Occipital lobe (tissue), 2 donors: ENCODE measurements around the gene GID8. TPM values are rescaled to one million over a fixed set of nuclear protein-coding genes. Genes with fewer than 3 reads are reported as not detected.

Source experiments
- DNase-seq: peaks from one replicate; lab custom pipeline; 2025; lab: John Stamatoyannopoulos, UW
- total RNA-seq: library from RNA; depleted of rRNA; stranded (reverse); fragments of >200 nt; gene quantifications from one replicate; pipeline ENCODE4 v1.2.3, GENCODE V29; 2014

The GID8 gene
- total RNA-seq, 1 donor from 2014 or later, result 56.9 TPM

DNA sequence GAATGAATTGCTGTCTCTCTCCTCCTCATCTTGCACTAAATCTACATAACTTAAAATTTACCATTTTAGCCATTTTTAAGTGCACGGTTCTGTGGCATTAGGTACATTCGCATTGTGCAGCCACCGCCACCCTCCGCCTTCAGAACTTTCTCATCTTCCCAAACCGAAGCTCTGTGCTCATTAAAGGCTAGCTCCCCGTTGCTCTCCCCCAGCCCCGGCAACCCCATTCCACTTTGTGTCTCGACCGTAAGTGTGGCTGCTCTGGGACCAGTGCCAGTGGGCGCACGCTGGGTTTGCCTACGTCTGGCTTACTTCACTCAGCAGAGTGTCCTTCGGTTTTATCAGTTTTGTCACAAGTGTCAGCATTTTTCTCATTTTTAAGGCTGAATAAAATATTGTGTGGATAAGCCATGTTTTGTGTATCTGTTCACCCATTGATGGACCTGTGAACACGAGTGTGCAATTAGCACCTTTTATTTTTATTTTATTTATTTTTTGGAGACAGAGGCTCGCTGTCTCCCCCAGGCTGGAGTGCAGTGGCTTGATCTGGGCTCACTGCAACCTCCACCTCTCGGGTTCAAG, 31.3 kb downstream of the GID8 start:
- no peak for DNase-seq

DNA sequence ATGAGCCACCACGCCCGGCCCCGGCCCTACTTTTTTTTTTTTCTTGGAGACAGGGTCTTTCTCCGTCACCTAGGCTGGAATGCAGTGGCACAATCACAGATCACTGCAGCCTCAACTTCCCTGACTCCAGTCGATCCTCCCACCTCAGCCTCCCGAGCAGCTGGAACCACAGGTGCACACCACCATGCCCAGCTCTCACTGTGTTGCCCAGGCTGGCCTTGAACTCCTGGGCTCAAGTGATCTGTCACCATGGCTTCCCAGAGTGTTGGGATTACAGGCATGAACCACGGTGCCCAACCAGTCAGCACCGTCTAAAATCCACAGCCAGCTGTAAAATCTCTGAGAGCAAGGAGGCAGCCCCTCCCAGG, 32.0 kb downstream of the GID8 start:
- no peak for DNase-seq

DNA sequence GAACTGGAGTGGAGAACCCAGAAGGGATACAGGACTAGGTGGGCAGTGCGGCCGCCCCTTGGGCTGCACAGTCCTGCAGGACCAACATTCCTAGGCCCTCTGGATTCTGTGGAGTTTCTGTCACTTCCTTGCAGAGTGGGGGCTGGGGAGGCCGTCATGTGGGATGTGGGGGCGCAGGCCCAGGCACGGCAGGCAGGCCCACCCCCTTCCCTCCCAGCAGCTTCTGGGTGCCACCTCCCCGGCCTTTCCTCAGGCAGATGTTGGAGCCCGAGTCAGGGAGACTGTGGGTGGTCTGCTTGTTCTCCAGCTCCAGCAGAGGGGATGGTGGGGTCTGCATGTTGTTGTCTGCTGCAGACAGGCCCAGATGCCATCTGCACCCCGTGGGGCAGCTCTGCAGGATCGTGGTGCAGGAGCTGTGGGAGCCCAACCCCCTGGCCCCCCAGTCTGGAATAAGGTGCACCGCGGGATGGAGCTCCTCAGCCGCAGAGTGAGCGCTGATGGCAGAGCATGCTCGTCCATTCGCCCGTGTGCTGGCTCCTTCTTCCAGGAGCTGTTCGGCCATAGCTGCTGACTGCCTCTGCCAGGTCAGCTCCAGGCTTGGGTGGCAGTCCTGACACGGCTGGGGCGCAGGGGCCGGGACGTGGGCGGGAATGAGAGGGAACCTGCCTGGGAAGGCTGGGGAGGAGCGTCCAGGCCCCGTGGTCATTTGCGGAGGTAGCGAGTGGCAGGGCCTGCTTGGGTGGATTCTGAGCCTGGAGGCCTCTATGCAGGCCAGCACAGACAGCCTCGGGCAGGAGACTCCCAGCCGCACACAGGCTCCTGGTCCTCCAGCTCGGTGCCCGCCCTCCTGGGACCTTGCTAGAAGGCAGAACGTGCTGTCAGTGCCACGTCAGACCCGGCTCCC, 32.6 kb downstream of the GID8 start:
- DNase-seq, result no peak

DNA sequence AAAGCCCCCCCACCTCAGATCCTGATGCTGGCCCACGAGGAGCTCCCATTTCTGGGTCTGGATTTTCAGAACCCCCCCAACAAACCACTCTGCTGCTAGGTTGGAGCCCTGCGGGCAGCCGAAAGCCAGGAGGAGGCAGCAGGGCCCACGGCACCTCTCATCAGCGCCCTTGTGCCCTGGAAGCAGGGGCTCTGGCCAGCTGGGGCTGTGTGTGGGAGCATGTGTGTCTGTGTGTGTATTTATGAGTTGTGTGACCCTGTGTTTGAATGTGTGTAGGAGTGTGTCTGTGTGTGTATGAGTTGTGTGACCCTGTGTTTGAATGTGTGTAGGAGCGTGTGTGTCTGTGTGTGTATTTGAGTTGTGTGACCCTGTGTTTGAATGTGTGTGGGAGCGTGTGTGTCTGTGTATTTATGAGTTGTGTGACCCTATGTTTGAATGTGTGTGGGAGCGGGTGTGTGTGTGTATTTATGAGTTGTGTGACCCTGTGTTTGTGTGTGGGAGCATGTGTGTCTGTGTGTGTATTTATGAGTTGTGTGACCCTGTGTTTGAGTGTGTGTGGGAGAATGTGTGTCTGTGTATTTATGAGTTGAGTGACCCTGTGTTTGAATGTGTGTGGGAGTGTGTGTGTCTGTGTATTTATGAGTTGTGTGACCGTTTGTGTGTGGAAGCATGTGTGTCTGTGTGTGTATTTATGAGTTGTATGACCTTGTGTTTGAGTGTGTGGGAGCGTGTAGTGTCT, 33.4 kb downstream of the GID8 start:
- no peak for DNase-seq

DNA sequence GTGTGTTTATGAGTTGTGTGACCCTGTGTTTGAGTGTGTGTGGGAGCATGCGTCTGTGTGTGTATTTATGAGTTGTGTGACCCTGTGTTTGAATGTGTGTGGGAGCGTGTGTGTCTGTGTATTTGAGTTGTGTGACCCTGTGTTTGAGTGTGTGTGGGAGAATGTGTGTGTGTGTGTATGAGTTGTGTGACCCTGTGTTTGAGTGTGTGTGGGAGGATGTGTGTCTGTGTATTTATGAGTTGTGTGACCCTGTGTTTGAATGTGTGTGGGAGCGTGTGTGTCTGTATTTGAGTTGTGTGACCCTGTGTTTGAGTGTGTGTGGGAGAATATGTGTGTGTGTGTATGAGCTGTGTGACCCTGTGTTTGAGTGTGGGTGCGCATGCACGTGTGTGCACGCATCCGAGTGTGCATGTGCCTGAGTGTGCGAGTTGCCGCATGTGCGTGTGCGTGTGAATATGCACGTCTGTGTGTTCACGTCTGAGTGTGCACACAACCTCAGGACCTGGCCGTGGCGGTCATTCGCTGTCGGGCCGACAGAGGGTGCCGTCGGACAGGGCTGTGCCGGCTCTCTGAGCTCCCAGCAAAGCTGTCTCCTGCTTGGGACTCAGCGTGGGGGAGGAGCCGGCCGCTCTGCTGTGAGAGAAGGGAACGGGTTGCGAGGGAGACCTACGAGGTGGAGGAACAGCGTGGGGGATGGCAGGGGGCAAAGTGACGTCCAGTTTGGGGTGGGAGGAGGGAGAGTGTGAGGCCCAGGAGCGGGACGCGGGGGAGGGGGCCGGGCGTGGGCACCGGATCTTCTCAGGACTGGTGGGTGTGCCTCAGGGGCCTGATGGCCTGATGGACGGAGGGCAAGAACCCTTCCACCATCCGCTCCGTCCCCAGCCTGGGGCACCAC, 34.2 kb downstream of the GID8 start:
- DNase-seq, result peak; percentile 68

DNA sequence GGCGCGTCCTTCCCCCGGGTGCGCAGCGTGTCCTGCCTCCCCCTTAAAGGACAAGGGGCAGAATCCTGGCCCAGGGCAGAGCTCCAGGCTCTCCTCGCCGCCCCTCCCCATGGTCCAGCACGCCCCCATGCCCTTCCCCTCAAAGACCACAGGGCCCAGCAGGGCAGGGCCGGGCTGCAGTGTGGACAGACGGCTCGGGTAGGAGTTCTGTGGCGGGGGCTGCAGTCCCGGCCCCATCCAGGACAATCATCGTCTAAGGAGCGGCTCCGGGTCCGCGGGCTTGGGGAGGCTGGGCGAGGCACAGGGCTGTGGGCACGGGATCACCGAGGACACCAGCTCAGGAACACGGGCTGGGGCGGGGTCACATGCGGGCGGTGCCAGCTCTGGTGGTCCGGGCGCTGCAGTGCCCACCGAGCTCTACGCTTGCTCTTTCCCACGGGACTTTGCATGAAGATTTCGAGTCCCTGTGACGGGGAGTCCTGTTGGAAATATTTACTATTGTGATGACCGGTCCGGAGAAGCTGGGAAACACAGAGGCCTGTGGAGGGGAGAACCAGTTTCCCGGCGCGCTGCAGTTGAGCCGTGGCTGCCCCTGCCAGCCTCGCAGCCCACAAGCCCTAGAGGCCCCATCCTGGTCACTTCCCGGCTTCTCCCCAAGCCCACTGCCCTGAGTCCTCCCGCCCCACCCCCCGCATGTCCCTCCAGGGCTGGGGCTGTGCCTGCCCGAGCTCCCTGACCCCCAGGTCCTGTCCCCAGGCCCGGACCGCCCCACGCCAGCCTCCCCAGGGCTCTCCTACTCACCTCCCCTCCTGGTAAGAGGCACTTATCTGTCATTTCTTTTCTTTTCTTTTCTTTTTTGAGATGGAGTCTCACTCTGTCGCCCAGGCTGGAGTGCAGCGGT, 35.1 kb downstream of the GID8 start:
- no peak for DNase-seq

DNA sequence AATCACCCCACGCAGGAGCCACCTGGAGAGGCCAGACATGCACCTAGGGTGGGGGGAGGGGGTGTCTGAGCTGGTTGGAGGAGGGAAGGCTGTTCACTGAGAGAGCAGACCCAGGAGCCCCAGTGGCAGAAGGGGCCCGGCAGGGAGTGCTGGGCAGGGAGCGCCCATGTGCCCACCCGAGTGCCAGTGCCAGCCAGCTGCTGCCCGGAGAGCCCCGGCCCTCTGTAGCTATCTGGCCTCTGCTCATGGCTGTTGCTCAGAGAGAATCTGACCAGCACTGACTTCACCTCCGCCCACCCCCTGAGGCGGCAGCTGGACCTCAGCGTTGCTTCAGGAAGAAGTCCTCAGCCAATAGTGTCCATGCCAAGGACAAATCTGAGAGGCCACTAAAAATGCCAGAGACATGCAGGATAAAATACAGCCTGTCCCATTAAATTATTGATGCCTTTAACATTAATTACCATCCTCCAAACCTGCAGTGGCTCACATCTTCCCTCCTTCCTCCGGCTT, 37.4 kb downstream of the GID8 start:
- DNase-seq, result no peak

DNA sequence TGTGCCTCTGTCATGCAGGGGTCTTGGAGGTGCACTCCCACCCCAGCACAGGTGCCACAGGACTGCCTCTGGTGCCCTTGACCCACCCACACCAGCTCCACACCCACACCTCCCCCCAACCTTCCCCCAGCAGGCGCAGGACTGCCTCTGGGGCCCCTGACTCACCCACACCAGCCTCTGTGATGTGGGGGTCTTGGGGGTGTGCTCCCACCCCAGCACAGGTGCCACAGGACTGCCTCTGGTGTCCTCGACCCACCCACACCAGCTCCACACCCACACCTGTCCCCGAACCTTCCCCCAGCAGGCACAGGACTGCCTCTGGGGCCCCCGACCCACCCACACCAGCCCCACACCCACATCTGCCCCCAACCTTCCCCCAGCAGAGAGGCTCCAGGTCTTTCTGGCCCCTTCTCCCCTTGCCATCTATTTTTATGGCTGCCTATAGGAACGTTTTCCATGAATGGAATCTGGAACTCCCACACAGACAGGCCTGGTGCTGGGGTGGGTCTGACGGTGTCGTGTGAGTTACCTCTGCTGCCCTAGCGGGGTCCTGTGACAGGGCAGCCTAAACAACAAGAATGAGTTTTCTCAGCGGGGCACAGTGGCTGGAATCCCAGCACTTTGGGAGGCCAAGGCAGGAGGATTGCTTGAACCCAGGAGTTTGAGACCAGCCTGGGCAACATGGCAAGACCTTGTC, 38.0 kb downstream of the GID8 start:
- no peak for DNase-seq

DNA sequence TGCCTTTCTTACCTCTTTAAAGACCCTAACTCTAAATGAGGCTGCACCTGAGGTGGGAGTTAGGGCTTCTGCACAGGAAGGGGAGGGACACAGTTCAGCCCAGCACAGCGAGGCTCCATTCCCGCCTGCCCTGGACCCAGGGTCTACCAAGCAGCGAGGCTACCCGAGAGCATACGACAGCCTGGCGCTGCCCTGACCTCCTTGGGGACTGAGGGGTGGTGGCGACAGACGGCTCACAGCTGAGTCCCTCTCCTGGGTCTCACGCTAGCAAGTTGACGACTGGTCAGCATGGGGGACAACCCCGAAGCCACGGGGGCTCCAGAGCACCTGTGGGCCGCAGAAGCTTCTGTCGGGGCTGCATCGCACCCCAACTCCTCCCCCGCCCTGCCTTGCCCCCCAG, 38.9 kb downstream of the GID8 start:
- no peak for DNase-seq

DNA sequence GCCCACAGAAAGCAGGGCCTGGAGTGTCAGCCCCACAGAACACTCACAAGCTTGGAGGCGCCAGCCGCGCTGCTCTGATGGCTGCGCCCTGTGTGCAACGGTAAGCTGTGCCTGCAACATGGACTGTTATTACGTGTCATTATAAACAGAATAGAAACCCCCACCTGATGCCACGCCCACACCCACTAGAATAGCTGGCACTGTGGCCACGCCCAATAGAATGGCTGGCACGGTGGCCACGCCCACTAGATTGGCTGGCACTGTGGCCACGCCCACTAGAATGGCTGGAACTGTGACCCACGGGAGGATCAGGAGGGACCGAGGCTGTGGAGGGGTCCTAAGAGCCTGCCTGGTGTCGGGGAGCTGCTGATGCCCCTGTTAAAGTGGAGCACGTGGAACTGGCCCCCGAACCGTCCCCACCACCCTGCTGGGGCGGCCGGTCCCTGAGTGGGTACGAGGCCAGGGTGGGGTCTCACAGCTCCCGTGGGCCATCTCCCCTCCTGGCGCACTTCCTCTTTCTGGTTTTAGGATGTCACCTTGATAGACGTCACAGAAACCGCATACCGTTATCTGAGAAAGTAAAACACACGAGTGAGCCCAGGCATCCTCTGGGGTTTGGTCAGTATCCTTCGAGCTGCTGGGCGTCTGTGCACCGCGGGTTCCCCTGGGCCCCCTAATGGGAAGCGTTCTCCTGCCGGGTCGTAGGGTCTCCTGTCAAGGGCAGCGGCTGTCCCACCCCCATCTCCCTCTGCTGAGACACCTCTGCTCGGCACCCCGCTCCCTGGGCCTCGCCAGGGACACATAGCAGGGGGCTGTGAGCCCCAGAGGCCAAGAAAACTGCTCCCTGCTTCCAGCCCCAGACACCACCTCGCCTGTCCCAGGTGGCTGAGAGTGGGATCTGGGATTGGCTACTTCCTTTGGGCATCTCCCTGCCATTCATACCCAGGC, 39.9 kb downstream of the GID8 start:
- no peak for DNase-seq

DNA sequence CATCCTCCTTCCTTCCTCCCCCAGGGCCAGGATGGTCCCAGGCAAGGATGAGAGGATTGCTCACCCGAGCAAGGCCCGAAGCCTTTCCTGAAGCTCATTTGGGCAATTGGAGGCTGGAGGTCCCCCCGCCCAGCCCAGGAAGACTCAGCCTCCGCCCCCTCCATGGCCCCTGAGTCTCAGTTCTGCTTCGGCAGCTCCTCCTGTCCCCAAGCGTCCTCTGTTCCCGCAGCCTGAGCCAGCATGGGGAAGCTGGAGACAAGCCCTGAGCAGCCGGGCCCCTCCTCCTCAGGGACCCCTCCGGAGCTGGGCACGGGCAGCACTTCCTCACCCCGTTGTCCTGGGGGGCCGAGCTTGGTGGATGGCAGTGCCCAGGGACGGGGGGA, 40.6 kb downstream of the GID8 start:
- no peak for DNase-seq

DNA sequence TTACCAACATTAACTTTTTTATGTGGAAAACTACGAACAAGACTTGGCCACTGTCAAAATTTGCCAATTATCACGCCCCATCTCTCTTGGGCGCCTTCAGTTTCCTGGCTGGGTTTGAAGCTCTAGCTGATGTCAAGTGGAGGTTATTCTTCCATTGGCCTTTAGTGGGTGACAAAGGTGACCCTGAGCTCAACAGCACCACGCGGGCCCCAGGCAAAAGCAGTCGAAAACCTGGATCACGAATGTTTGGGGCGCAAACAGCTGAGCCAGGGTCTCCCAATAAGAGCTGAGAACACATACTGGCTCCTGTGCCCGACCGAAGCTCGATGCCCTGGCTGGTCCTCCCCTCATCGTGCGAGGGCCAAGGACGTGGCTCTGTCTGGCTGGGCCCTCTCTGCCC, 41.4 kb downstream of the GID8 start:
- no peak for DNase-seq

DNA sequence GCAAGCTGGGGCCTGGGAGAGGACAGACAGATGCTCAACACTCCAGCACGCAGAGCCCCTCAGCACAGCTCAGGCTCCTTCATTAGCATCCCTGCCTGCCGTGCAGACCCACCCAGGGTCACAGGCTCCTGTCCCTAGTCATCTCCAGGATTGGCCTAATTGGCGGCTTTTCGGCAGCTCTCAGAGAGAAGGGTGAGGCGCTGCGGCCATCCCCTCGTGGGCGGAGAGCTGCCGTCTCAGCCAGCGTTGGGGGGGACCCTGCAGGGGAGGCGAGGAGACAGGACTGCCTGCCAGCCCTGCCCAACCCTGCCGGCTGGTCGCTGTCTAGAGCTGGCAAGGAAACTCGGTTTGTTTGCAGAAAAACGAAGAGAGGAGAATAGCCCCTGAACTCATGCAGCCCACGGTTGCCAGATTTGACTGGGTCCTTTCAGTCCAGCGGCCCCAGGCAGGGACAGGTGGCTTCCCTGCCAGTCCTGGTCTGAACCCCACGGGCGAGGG, 42.0 kb downstream of the GID8 start:
- DNase-seq, result no peak

DNA sequence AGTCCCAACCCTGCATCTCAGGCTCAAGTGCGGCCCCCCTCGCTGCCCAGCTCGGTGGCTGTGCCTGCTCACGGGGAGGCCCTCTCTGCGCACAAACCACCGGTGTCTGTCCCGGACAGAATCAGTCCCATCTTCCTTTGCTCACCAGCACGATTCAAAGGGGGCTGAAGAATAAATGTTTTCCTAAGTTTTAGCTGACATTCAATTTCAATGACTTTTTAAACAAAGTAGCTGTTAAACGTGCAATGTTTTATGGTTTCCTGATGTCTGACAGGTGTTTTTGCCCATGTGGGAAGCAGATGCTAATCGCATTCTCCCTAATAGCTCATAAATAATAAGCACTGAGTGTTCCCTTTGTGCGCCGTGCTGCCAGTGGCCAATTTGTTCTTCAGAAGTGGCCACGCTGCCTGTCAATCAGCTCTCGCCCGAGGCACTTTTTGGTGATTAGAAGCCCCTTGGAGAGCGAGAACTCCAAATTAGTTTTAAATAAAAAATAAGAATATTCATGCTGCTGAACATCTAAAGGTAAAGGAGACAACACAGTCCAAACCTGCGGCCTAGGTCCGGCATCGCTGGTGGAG, 42.5 kb downstream of the GID8 start:
- no peak for DNase-seq

DNA sequence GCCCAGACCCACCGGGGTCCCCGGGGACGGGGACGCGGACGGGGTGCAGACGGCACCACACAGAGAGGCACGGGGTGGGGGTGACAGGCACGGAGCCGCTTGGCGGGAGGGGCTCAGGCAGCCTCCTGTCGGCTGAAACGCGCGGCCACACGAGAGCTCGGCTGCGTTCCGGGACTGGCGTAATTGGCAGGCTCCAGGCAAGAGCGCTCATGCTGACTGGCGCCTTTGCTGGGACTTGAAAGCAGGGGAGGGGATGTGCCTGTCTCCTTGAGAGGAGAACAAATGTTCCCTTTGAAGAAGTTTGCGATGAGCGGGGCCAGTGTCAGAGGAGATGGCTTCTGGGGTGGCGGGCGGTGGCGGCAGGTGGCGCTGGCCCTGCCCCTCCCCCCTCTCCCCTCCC, 43.0 kb downstream of the GID8 start:
- DNase-seq, result no peak

DNA sequence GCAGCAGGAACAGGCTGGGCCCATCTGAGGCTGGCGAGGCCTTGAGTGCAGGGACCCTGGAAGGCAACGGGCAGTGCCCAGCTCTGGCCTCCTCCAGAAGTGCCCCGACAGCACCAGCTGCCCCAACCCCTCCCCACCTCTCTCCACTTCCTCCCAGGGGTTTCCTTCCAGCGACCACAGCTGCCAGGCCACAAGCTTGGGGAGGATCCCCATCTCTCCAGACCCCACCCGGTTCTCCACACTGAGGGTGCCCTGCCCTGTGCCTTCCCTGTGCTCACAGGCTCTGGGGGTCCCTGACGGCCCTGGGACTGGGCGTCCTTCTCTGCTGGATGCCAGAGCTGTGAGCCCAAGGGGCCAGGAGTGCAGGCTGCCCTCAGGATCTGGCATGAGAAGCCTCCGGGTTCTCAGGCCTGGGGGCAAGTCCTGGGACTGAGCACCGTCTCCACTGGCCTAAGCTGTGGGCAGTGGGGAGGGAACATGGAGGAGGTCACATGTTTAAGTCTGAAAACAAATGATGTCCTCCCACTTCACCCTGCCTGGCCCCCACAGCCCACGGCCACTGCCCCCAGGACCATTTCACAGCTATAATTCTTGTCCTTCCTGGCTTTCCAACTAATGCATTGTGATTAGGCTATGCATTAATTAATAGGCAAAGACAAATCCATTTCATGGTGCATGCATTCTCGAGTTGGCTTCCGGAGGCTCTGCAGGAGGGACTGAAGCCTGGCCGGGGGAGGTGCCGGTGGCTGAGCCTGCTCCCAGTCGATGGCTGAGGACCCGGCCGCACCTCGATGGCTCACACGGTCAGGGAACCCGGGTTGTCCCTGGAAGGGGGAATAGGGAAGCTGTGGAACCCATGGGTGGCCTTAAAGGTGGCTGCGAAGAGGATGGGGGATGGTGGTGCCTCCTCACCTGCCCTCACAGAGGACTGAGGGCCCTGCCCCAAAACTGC, 44.5 kb downstream of the GID8 start:
- DNase-seq, result no peak

DNA sequence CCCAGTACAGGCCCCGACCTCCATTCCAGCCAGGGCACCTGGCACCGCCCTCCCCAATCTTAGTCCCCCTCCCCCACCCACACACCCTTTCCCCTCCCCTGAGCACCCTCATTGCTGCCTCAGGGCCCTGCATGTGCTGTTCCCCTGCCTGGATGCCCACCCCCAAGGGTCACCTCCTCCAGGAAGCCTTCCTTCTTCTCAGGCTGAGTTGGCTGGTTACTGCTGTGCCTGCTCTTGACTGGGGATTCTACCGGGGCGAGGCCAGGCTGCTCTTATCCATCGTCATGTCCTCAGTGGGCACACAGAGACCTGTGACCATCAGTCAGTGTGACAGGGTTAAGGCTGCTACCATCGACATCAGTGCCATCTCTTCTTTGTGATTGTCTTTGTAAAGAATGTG, 45.3 kb downstream of the GID8 start:
- no peak for DNase-seq
